IMR-90 (cell line): ENCODE measurements around the gene GSS. TPM values are rescaled to one million over a fixed set of nuclear protein-coding genes. Genes with fewer than 3 reads are reported as not detected.

Experiments used
- ATAC-seq: fragments of 200-7000 bp; cut with Tn5 transposase; 2 replicates; pipeline ENCODE4 v1.9.1; 2020; ENCODE audit warnings: low read depth, mild to moderate bottlenecking, moderate library complexity
- BruUV-seq: library from RNA; stranded (reverse); fragments of 400-500 nt; replicated peaks from 2 replicates; lab custom pipeline; 2021; lab: Mats Ljungman, UMichigan
- CTCF ChIA-PET: fragments of 300-600 bp; formaldehyde crosslinking; extraction: SDS; loops from one replicate; lab custom pipeline; 2021; ENCODE audit warnings: antibody characterized with exemption; lab: Yijun Ruan, JAX
- POLR2A ChIA-PET: fragments of 300-600 bp; sonication (Branson Sonifier 250); formaldehyde crosslinking; loops from one replicate; lab custom pipeline; 2022; ENCODE audit warnings: antibody characterized with exemption; ENCODE audit not compliant: unreplicated experiment; lab: Charles Lee
- DNase-seq: peaks from one replicate; pipeline ENCODE4 v3.0.0; 2013
- H2AFZ ChIP-seq: replicated peaks from 2 replicates; pipeline ENCODE3; 2013; ENCODE audit warnings: low read length, mild to moderate bottlenecking; ENCODE audit not compliant: poor library complexity
- H2AK5ac ChIP-seq: 2 replicates; pipeline ENCODE4 v1.6.1; 2013; ENCODE audit warnings: low read depth, low read length, inconsistent platforms
- H2AK9ac ChIP-seq: replicated peaks from 2 replicates; pipeline ENCODE3; 2013; ENCODE audit warnings: mild to moderate bottlenecking, low read depth, low read length, moderate library complexity; ENCODE audit not compliant: poor library complexity
- H2BK120ac ChIP-seq: 2 replicates; pipeline ENCODE4 v1.6.1; 2013; ENCODE audit warnings: low read depth, low read length, inconsistent platforms
- H2BK15ac ChIP-seq: 3 replicates; pipeline ENCODE4 v1.6.1; 2013; ENCODE audit warnings: low read depth, low read length, inconsistent platforms
- H2BK20ac ChIP-seq: 2 replicates; pipeline ENCODE4 v1.6.1; 2013; ENCODE audit warnings: low read depth, mild to moderate bottlenecking, inconsistent platforms, low read length, moderate library complexity
- H2BK5ac ChIP-seq: 2 replicates; pipeline ENCODE4 v1.6.1; 2013; ENCODE audit warnings: mild to moderate bottlenecking, low read depth, low read length, inconsistent platforms; ENCODE audit not compliant: poor library complexity, severe bottlenecking
- H3K14ac ChIP-seq: replicated peaks from 2 replicates; pipeline ENCODE4 v1.6.1; 2013; ENCODE audit warnings: low read depth, low read length, inconsistent platforms
- H3K18ac ChIP-seq: 2 replicates; pipeline ENCODE4 v1.6.1; 2013; ENCODE audit warnings: low read depth, low read length, control low read depth
- H3K23ac ChIP-seq: 2 replicates; pipeline ENCODE4 v1.6.1; 2013; ENCODE audit warnings: low read depth, low read length, inconsistent platforms
- H3K27ac ChIP-seq: 2 replicates; pipeline ENCODE4 v1.5.1; 2013; ENCODE audit warnings: mild to moderate bottlenecking, control low read depth, low read length; ENCODE audit not compliant: insufficient read depth
- H3K27me3 ChIP-seq: 2 replicates; pipeline ENCODE4 v1.6.1; 2013; ENCODE audit warnings: low read length; ENCODE audit not compliant: control insufficient read depth, insufficient read depth
- H3K36me3 ChIP-seq: 2 replicates; pipeline ENCODE4 v1.6.1; 2013; ENCODE audit warnings: low read length, mixed read lengths; ENCODE audit not compliant: control insufficient read depth, insufficient read depth
- H3K4ac ChIP-seq: 2 replicates; pipeline ENCODE4 v1.6.1; 2013; ENCODE audit warnings: low read depth, low read length, inconsistent platforms
- H3K4me1 ChIP-seq: 2 replicates; pipeline ENCODE4 v1.6.1; 2013; ENCODE audit warnings: low read length, mixed read lengths; ENCODE audit not compliant: control insufficient read depth, insufficient read depth
- H3K4me2 ChIP-seq: 2 replicates; pipeline ENCODE4 v1.6.1; 2013; ENCODE audit warnings: low read depth, mild to moderate bottlenecking, control low read depth, low read length, moderate library complexity
- H3K4me3 ChIP-seq: 2 replicates; pipeline ENCODE4 v1.5.1; 2013; ENCODE audit warnings: low read depth, mild to moderate bottlenecking, control low read depth, low read length, moderate library complexity; ENCODE audit not compliant: insufficient read depth
- H3K56ac ChIP-seq: 2 replicates; pipeline ENCODE4 v1.6.1; 2013; ENCODE audit warnings: low read length, inconsistent platforms; ENCODE audit not compliant: insufficient read depth; ENCODE audit errors: extremely low read depth
- H3K79me1 ChIP-seq, 2 experiments: 2 replicates each; pipeline ENCODE4 v1.6.1; 2013; ENCODE audit warnings: low read length in 2 of 2, inconsistent platforms in 1 of 2, low read depth in 1 of 2
- H3K9ac ChIP-seq: 2 replicates; pipeline ENCODE4 v1.6.1; 2013; ENCODE audit warnings: low read depth, low read length, control low read depth
- H3K9me1 ChIP-seq: 2 replicates; pipeline ENCODE4 v1.6.1; 2013; ENCODE audit warnings: low read length, inconsistent platforms; ENCODE audit not compliant: insufficient read depth
- H3K9me3 ChIP-seq: 2 replicates; pipeline ENCODE4 v1.6.1; 2013; ENCODE audit warnings: low read length; ENCODE audit not compliant: control insufficient read depth, insufficient read depth
- H4K20me1 ChIP-seq: 2 replicates; pipeline ENCODE4 v1.6.1; 2013; ENCODE audit warnings: low read length, inconsistent platforms; ENCODE audit not compliant: insufficient read depth
- H4K5ac ChIP-seq: 2 replicates; pipeline ENCODE4 v1.6.1; 2013; ENCODE audit warnings: mild to moderate bottlenecking, low read depth, low read length, control low read depth
- H4K8ac ChIP-seq, 2 experiments: 2 replicates each; pipeline ENCODE4 v1.6.1; 2013; ENCODE audit warnings: low read depth in 2 of 2, low read length in 2 of 2, control low read depth in 1 of 2, inconsistent platforms in 1 of 2
- H4K91ac ChIP-seq: 2 replicates; pipeline ENCODE4 v1.6.1; 2013; ENCODE audit warnings: low read depth, low read length, inconsistent platforms; ENCODE audit not compliant: insufficient read depth
- FOS ChIP-seq: fragments of 150-350 bp; IDR thresholded peaks from 2 replicates; pipeline ENCODE4 v1.6.1; 2016; ENCODE audit warnings: low read depth, low read length
- MAZ ChIP-seq: IDR thresholded peaks from 2 replicates; pipeline ENCODE4 v1.6.1; 2012; ENCODE audit warnings: low read depth, mild to moderate bottlenecking, low read length, improper control_type of control experiment, moderate library complexity, borderline replicate concordance
- WGBS, 2 experiments: methylation state at CpG; one replicate each; pipeline versions ENCODE4 v1.1.5 to v1.1.7; 2013; ENCODE audit warnings: missing lambda C conversion rate in 2 of 2; ENCODE audit not compliant: insufficient read length in 1 of 2; ENCODE audit errors: extremely low coverage in 2 of 2; 5-methylcytosine and 5-hydroxymethylcytosine counted together
- dilution Hi-C: fragments of 300-500 bp; cut with HindIII; formaldehyde crosslinking; loops from one replicate; pipeline ENCODE4 v1.14.3; 2018; ENCODE audit warnings: low sequenced_read_pairs; ENCODE audit not compliant: unreplicated experiment
- in situ Hi-C: fragments of 300-500 bp; cut with MboI; formaldehyde crosslinking; loops from 3 replicates; pipeline ENCODE4 v1.14.3; 2019; ENCODE audit warnings: low sequenced_read_pairs, inconsistent platforms, mixed read lengths
- intact Hi-C: fragments of 100-400 bp; cut with micrococcal nuclease; formaldehyde crosslinking; loops from 2 replicates; pipeline ENCODE4 v1.10.0; 2022
- polyA plus RNA-seq, 3 experiments: library from polyadenylated mRNA; depleted of rRNA; stranded (reverse); fragments of >200 nt; gene quantifications; 2 replicates each; pipeline ENCODE4 v1.2.3, GENCODE V29; 2012; ENCODE audit warnings: low replicate concordance in 1 of 3
- total RNA-seq: library from RNA; depleted of rRNA; stranded (reverse); fragments of >200 nt; gene quantifications from 2 replicates; pipeline ENCODE4 v1.2.3, GENCODE V29; 2012

The GSS gene
- total and polyA plus RNA-seq, 2 of the 4 experiments (the other 2 are of a cell fraction) = 73.7 to 90.0 TPM

GRCh38 chr20:34907616-34908469 lies 47.8 kb downstream of the GSS start:
- peak overlapping the region; percentile 75 for H2BK5ac ChIP-seq
- H3K4me1 ChIP-seq = peaks cover 6% of the 10 kb centered on the region
- ChIA-PET POLR2A (interaction anchor here (0.6 kb wide), 1 partner anchor 11 kb away, joined by 4 read pairs; no protein-coding TSS in a partner anchor), CTCF (interaction anchor here (0.6 kb wide), 1 partner anchor 300 kb away, joined by 3 read pairs; no protein-coding TSS in a partner anchor)
- ATAC-seq (peak; percentile 99), DNase-seq (peak; percentile 92)
- peak overlapping the region; percentile 61 for H3K27ac ChIP-seq
- no peak overlapping the region for H2AFZ ChIP-seq
- peak overlapping the region; percentile 35; the same call in 1 of the 2 replicates for H3K56ac ChIP-seq
- peak overlapping the region; percentile 58; the same call in 2 of the 3 replicates for H2BK15ac ChIP-seq
- H3K14ac ChIP-seq = peak overlapping the region; percentile 76
- BruUV-seq = no TSS peak
- peak overlapping the region; percentile 86 for H3K4ac ChIP-seq
- H3K9me1 ChIP-seq = peaks cover 16% of the 10 kb centered on the region
- peaks cover 5% of the 10 kb centered on the region; the same call in 1 of the 2 replicates for H4K20me1 ChIP-seq
- no peaks in the 10 kb centered on the region for H3K36me3 ChIP-seq
- peak overlapping the region; percentile 25 to 84; a peak in 3 of 4 replicates for H4K8ac ChIP-seq
- TF ChIP-seq FOS (peak; percentile 43; the same call in 1 of the 2 replicates), MAZ (no peak)
- H3K79me1 ChIP-seq = peaks cover 6 to 23% of the 10 kb centered on the region in 2 experiments; a peak in 3 of 4 replicates
- H3K27me3 ChIP-seq = no peaks in the 10 kb centered on the region
- no peak overlapping the region for H2AK9ac ChIP-seq
- dilution Hi-C loops = no loop called here
- H3K4me2 ChIP-seq = peak overlapping the region; percentile 38
- peak overlapping the region; percentile 55; the same call in 1 of the 2 replicates for H3K23ac ChIP-seq
- H3K4me3 ChIP-seq = no peak overlapping the region
- peak overlapping the region; percentile 54 for H3K9ac ChIP-seq
- peak overlapping the region; percentile 55 for H4K91ac ChIP-seq
- H3K9me3 ChIP-seq = no peaks in the 10 kb centered on the region
- peak overlapping the region; percentile 83 for H2BK20ac ChIP-seq
- H2AK5ac ChIP-seq = peak overlapping the region; percentile 73
- peak overlapping the region; percentile 88 for H2BK120ac ChIP-seq
- peak overlapping the region; percentile 22 for H4K5ac ChIP-seq
- in situ Hi-C loops = no loop called here
- 50% methylated on average over 2 of the region's 7 CpGs; no CpG with 5 or more reads in 1 of the 2 experiments for WGBS, 2 experiments
- H3K18ac ChIP-seq = peak overlapping the region; percentile 68
- intact Hi-C loops = no loop called here
